ENCODE measurements around the gene SMCP.

Gene SMCP

GRCh38 chr1:152884085-152884484 lies 6.0 kb downstream of the SMCP start:
- no peak for TF ChIP-seq CTCF (IDR thresholded peaks at IDR 0.05; ENCODE audit: control insufficient read depth, insufficient read depth, low read depth, low read length, missing control alignments)
- H3K4me3 ChIP-seq (ENCODE audit: control insufficient read depth, low read depth, low read length): no peak overlapping the region
- no peak for DNase-seq (ENCODE audit: low read depth)

GRCh38 chr1:152884506-152884905 lies 6.4 kb downstream of the SMCP start:
- no peak for DNase-seq (ENCODE audit: low read depth)
- no peak overlapping the region for H3K4me3 ChIP-seq (ENCODE audit: control insufficient read depth, low read depth, low read length)
- no peak for TF ChIP-seq CTCF (IDR thresholded peaks at IDR 0.05; ENCODE audit: control insufficient read depth, insufficient read depth, low read depth, low read length, missing control alignments)

GRCh38 chr1:152884966-152885624 lies 7.0 kb downstream of the SMCP start:
- DNase-seq (ENCODE audit: low read depth): no peak
- H3K4me3 ChIP-seq (ENCODE audit: control insufficient read depth, low read depth, low read length): no peak overlapping the region
- no peak for TF ChIP-seq CTCF (IDR thresholded peaks at IDR 0.05; ENCODE audit: control insufficient read depth, insufficient read depth, low read depth, low read length, missing control alignments)

GRCh38 chr1:152886085-152886484 lies 8.0 kb downstream of the SMCP start:
- no peak for DNase-seq (ENCODE audit: low read depth)
- no peak for TF ChIP-seq CTCF (IDR thresholded peaks at IDR 0.05; ENCODE audit: control insufficient read depth, insufficient read depth, low read depth, low read length, missing control alignments)
- no peak overlapping the region for H3K4me3 ChIP-seq (ENCODE audit: control insufficient read depth, low read depth, low read length)

- no peak for DNase-seq (ENCODE audit: low read depth)
- no peak overlapping the region for H3K4me3 ChIP-seq (ENCODE audit: control insufficient read depth, low read depth, low read length)
- TF ChIP-seq CTCF (IDR thresholded peaks at IDR 0.05; ENCODE audit: control insufficient read depth, insufficient read depth, low read depth, low read length, missing control alignments): no peak
Observed at GRCh38 chr1:152886758-152887409, 8.8 kb downstream of the SMCP start.

GRCh38 chr1:152888126-152888525 lies 10.0 kb downstream of the SMCP start:
- H3K4me3 ChIP-seq (ENCODE audit: control insufficient read depth, low read depth, low read length): no peak overlapping the region
- TF ChIP-seq CTCF (IDR thresholded peaks at IDR 0.05; ENCODE audit: control insufficient read depth, insufficient read depth, low read depth, low read length, missing control alignments): no peak
- no peak for DNase-seq (ENCODE audit: low read depth)

All from AG09309 (cell line).